KMS-11 (cell line): ENCODE measurements around the gene ANKRD44.

Source experiments
- H2AFZ ChIP-seq: fragments of 200-600 bp; sonication (generic); 2 replicates; pipeline ENCODE4 v1.6.1; 2016; ENCODE audit warnings: antibody characterized with exemption, mixed run types, low read depth
- H3K27ac ChIP-seq: fragments of 200-600 bp; sonication (generic); 2 replicates; pipeline ENCODE4 v1.6.1; 2016; ENCODE audit warnings: mild to moderate bottlenecking, mixed run types
- H3K27me3 ChIP-seq: fragments of 200-600 bp; sonication (generic); 2 replicates; pipeline ENCODE4 v1.6.1; 2017; ENCODE audit warnings: mild to moderate bottlenecking, low read depth, mixed run types, moderate library complexity; ENCODE audit not compliant: insufficient read depth
- H3K36me3 ChIP-seq: fragments of 200-600 bp; sonication (generic); 2 replicates; pipeline ENCODE4 v1.6.1; 2017; ENCODE audit warnings: mild to moderate bottlenecking, mixed run types; ENCODE audit not compliant: insufficient read depth
- H3K4me1 ChIP-seq: fragments of 200-600 bp; sonication (generic); 2 replicates; pipeline ENCODE4 v1.6.1; 2016; ENCODE audit warnings: mild to moderate bottlenecking, low read depth, mixed run types; ENCODE audit not compliant: poor library complexity, severe bottlenecking
- H3K4me2 ChIP-seq: fragments of 200-600 bp; sonication (generic); 2 replicates; pipeline ENCODE4 v1.7.0; 2016; ENCODE audit warnings: mild to moderate bottlenecking, mixed run types
- H3K4me3 ChIP-seq: fragments of 200-600 bp; sonication (generic); IDR thresholded peaks from 2 replicates; pipeline ENCODE4 v1.6.1; 2017; ENCODE audit warnings: low read depth, low read length, mixed read lengths; ENCODE audit not compliant: insufficient read depth
- H3K79me2 ChIP-seq: fragments of 200-600 bp; sonication (generic); 2 replicates; pipeline ENCODE4 v1.6.1; 2016; ENCODE audit warnings: low read depth, mixed run types; ENCODE audit not compliant: insufficient read depth
- H3K9ac ChIP-seq: fragments of 200-600 bp; sonication (generic); 2 replicates; pipeline ENCODE4 v1.6.1; 2016; ENCODE audit warnings: mild to moderate bottlenecking, mixed run types
- H4K20me1 ChIP-seq: fragments of 200-600 bp; sonication (generic); 2 replicates; pipeline ENCODE4 v1.6.1; 2016; ENCODE audit warnings: mild to moderate bottlenecking, mixed run types; ENCODE audit not compliant: insufficient read depth
- TF ChIP-seq, protein P1 (sequence below): fragments of 200-600 bp; sonication (generic); conservative IDR thresholded peaks from 2 replicates; pipeline ENCODE4 v1.6.1; 2017; ENCODE audit warnings: low read depth, mild to moderate bottlenecking, antibody characterized with exemption, low read length, moderate library complexity, mixed read lengths

The ANKRD44 gene

GRCh38 chr2:197033222-197033621 is 277.4 kb downstream of the ANKRD44 start:
- H4K20me1 ChIP-seq, result no peaks in the 10 kb centered on the region
- no peak overlapping the region for H3K4me2 ChIP-seq
- H3K4me1 ChIP-seq, result no peaks in the 10 kb centered on the region
- no peak overlapping the region for H3K4me3 ChIP-seq
- H3K36me3 ChIP-seq, result no peaks in the 10 kb centered on the region
- no peak overlapping the region for H3K9ac ChIP-seq
- TF ChIP-seq, protein P1, sequence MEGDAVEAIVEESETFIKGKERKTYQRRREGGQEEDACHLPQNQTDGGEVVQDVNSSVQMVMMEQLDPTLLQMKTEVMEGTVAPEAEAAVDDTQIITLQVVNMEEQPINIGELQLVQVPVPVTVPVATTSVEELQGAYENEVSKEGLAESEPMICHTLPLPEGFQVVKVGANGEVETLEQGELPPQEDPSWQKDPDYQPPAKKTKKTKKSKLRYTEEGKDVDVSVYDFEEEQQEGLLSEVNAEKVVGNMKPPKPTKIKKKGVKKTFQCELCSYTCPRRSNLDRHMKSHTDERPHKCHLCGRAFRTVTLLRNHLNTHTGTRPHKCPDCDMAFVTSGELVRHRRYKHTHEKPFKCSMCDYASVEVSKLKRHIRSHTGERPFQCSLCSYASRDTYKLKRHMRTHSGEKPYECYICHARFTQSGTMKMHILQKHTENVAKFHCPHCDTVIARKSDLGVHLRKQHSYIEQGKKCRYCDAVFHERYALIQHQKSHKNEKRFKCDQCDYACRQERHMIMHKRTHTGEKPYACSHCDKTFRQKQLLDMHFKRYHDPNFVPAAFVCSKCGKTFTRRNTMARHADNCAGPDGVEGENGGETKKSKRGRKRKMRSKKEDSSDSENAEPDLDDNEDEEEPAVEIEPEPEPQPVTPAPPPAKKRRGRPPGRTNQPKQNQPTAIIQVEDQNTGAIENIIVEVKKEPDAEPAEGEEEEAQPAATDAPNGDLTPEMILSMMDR, result no peak
- no peaks in the 10 kb centered on the region for H3K27me3 ChIP-seq
- H2AFZ ChIP-seq, result no peak overlapping the region
- H3K79me2 ChIP-seq, result no peaks in the 10 kb centered on the region
- no peak overlapping the region for H3K27ac ChIP-seq

DNA sequence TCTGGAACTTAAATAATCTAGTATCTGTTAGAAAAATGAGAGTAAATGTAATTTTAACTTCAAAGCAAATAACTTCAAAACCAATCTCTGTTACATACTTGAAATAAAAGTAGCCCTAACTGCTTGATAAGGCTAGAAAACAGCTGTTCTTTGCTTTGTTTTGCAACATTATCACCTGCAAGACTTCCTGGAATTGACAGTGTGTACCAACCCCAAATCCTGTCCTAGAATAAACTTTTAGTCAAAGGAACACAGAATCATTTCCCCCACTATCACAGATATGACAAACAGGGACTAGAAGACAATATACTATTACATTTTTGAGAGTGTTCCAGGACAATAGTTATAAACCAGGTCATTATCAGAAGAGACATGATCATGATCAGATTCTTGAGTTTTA is 278.8 kb downstream of the ANKRD44 start:
- no peaks in the 10 kb centered on the region for H3K27me3 ChIP-seq
- no peak overlapping the region for H3K4me3 ChIP-seq
- H3K27ac ChIP-seq, result no peak overlapping the region
- no peaks in the 10 kb centered on the region for H4K20me1 ChIP-seq
- H3K4me2 ChIP-seq, result no peak overlapping the region
- H3K4me1 ChIP-seq, result no peaks in the 10 kb centered on the region
- H3K36me3 ChIP-seq, result no peaks in the 10 kb centered on the region
- no peaks in the 10 kb centered on the region for H3K79me2 ChIP-seq
- H3K9ac ChIP-seq, result no peak overlapping the region
- H2AFZ ChIP-seq, result no peak overlapping the region
- TF ChIP-seq, protein P1, result no peak

GRCh38 chr2:197030090-197030489 is 280.5 kb downstream of the ANKRD44 start:
- no peaks in the 10 kb centered on the region for H4K20me1 ChIP-seq
- no peaks in the 10 kb centered on the region for H3K4me1 ChIP-seq
- no peak overlapping the region for H3K9ac ChIP-seq
- H3K27ac ChIP-seq, result no peak overlapping the region
- H3K79me2 ChIP-seq, result no peaks in the 10 kb centered on the region
- TF ChIP-seq, protein P1, result no peak
- no peaks in the 10 kb centered on the region for H3K36me3 ChIP-seq
- no peak overlapping the region for H3K4me3 ChIP-seq
- H3K4me2 ChIP-seq, result no peak overlapping the region
- H2AFZ ChIP-seq, result no peak overlapping the region
- no peaks in the 10 kb centered on the region for H3K27me3 ChIP-seq

DNA sequence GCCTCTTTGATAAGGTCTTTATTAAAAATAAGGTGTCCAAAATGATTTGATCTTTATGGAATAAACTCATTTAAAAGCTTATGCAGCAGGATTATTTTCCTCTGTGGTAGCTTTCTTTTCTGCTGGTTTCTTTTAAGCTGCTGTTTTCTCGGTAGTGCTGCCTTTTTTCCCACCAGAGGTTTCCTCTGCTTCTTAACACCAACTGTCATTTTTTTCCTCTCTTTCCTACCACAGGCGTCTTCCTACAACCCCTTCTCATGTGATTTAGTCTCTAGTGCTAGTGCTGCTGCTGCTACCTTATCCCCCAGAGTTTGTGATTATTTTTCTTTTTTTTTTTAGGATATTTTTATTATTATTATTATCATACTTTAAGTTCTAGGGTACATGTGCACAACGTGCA is 281.9 kb downstream of the ANKRD44 start:
- H3K4me3 ChIP-seq, result no peak overlapping the region
- H3K36me3 ChIP-seq, result no peaks in the 10 kb centered on the region
- H3K79me2 ChIP-seq, result no peaks in the 10 kb centered on the region
- TF ChIP-seq, protein P1, result no peak
- H2AFZ ChIP-seq, result no peak overlapping the region
- H3K27ac ChIP-seq, result no peak overlapping the region
- H3K4me1 ChIP-seq, result no peaks in the 10 kb centered on the region
- no peak overlapping the region for H3K4me2 ChIP-seq
- H3K27me3 ChIP-seq, result no peaks in the 10 kb centered on the region
- H4K20me1 ChIP-seq, result no peaks in the 10 kb centered on the region
- H3K9ac ChIP-seq, result no peak overlapping the region
